ENCODE results near the gene GPX4.

- TF ChIP-seq CTCF (IDR thresholded peaks at IDR 0.05; ENCODE audit: low read depth, low read length) (no peak), EZH2phosphoT487 (IDR thresholded peaks at IDR 0.05; ENCODE audit: low read depth) (no peak)
Measured at GRCh38 chr19:1085676-1086442, 17.9 kb upstream of the GPX4 start.
